Activated CD4-positive, alpha-beta T cell treated with anti-CD3 and anti-CD28 coated beads, Interleukin-10, Interleukin-2, amounts not matched to agents 100 ng/mL and 50 ng/mL, durations not matched to agents 16 hours and 8 hours (primary cell): ENCODE measurements around the gene TMEM9B.

Experiments
- DNase-seq: peaks from one replicate; pipeline ENCODE4 v3.0.0-alpha.2; 2020

The TMEM9B gene

DNA sequence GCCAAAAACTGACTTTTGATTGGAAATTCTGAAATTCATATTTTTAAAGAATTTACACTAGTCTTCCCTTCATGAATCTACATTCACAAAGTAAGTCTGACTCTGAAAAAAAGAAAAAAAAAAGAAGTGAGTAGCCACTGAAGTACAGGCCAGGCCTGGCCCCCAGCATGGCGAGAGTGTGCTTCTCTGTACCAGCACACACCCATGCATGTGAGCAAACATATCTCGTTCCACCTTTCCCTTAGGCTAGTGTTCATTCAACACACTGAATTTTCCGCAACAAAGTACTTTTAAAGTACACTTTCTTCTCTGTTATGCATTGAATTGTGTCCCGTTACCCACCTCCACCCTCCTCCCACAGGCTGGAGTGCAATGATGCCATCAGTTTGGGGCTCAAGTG lies 36.0 kb downstream of the TMEM9B start:
- DNase-seq, result no peak

DNA sequence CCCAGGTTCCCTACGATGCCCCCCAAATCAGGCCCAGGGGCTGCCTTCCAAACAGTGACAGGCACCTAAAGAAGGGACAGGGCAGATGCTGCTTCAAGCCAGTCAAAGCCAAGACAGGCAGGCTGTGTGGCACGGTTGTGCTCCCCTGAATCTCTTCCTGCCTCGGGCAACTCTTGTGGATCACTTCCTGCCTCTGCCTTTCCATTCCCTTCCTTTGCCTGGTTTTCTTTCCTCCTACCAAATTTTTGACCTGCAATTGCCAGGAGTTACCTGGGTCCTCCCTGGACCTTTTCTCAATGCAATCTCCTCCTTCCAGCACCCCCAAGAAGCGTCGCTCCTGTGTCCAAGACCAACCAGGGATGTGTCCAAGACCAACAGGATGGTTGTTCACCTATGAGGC lies 37.0 kb downstream of the TMEM9B start:
- DNase-seq, result no peak

DNA sequence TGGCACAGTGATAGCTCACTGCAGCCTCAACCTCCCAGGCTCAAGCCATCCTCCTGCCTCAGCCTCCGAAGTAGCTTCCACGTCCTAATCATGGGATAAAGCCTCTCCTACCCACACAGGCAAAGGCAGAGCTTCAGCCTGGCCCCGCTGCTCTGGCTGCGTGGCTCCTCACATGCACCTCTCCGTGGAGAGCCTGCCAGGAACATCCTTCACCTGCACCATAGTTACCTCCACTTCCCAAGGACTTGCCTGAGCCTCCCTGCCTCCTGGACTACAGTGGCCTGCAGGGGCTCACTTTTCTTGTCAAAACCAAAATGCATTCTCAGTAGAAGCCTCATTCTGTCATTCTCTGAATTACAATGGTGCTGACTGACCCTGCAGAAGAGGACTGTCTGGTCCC lies 38.0 kb downstream of the TMEM9B start:
- no peak for DNase-seq

DNA sequence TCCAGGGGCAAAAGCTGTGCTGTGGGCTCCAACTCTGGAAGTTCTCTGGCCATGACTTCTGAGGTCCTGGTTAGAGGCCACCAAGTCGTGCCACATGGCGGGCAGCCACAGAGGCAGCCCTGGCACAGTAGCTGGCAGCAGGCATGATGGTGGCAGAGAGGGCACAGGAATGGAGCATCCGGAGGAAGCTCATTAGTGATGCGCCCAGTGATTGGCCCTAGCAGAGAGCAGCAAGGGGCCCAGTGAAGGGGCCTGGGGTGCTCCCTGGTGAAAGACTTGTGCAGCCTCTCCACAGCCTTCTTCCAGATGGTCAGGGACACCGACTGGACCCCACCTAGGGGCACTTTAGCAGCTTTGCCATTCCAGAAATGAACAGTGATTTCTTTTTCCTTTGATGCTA lies 38.5 kb downstream of the TMEM9B start:
- DNase-seq, result no peak

DNA sequence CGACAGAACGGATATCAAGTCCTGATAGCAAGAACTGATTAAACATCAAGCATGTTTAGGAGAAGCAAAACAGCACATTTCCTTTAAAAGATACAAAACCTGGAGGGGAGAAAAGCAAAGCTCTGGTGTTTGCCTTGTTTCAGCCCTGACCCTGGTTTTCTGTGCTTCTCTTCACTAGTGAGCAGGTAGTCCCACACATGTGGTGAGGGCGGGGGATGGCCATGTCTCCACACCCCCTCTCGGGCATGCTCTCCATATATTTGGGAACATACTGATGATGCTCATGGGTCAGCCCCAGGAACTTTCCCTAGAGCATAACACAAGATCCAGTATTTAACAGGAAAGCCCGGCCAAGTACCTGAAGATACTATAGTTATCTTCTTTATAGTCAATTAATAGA lies 41.6 kb downstream of the TMEM9B start:
- DNase-seq, result no peak

DNA sequence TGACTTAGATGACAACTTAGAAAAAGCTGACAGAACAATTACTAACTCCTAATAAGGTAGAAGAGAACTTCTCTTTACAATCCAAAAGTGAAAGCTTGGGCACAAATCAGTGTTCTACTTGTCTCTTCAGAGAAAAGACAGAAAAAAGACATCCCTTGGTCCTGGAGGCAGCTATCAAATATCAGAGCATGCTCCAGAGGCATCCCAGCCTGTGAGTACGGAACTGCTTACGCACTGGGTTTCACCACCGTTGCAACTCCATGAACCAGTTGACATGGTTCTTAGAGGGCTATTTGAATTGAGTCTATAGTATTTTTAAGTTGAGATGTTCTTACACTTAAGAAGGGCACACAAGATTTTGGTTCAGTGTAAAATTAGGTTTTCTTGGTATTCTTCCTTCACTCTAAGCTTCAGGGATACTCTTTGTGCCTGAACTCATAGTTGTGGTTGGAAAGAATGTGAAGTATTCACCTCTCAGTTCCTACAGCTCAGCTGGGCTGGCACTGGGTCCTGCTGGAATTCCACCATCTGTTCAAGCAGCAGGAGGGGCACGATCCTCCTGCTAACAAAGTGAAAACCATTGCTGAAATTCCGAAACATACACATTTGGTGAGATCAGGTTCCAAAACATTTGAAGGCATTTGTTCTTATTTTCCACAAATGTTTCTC lies 47.0 kb downstream of the TMEM9B start:
- no peak for DNase-seq

DNA sequence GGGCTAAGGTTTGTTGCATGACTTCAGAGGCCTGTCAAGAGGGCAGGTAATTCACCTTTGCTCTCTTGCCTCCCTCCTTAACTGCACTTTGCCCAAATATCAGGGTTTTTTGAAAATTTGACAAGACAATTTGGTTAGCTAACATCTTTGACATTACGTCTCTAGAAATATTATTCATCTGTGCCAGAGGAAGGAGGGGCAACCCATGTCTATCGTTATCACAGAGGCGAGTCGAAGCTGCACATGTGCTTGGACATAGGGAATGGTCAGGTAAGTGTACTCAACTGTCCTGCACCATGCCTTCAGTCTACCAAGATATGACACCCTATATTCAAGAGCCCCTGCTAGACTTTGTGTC lies 49.6 kb downstream of the TMEM9B start:
- DNase-seq, result no peak

DNA sequence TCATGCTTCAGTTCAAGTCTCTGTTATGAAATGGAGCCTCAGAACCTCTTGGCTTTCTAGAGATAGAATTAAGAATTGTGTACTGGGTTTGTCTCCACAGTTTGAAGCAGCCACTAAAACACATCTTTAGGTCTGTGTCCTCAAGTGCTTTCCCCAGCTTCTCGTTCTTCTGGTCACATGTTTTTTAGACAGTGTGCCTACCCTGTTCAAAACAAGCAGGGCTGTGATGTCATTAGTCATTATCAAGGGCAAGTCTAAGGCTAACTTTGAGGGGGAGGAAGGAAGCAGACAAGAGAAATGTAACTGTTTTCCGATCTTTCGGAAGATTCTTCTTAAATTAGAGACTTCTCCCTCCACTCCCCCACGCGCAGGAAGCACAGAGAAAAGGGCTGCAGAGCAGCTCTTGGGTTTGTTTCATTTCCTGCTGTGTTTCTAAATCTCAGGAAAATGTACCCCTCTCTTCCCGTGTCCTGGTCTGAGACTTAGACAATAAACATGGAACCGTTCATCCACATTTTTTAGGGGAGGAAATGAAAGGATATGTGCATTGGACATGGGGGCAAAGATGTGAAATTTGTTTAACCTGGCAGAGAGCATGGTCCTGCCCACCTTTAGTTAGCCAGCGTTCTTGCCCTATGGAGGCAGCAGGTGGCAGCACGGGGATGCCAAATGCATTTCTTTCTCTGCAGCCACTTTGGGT lies 50.1 kb downstream of the TMEM9B start:
- peak; percentile 59 for DNase-seq

DNA sequence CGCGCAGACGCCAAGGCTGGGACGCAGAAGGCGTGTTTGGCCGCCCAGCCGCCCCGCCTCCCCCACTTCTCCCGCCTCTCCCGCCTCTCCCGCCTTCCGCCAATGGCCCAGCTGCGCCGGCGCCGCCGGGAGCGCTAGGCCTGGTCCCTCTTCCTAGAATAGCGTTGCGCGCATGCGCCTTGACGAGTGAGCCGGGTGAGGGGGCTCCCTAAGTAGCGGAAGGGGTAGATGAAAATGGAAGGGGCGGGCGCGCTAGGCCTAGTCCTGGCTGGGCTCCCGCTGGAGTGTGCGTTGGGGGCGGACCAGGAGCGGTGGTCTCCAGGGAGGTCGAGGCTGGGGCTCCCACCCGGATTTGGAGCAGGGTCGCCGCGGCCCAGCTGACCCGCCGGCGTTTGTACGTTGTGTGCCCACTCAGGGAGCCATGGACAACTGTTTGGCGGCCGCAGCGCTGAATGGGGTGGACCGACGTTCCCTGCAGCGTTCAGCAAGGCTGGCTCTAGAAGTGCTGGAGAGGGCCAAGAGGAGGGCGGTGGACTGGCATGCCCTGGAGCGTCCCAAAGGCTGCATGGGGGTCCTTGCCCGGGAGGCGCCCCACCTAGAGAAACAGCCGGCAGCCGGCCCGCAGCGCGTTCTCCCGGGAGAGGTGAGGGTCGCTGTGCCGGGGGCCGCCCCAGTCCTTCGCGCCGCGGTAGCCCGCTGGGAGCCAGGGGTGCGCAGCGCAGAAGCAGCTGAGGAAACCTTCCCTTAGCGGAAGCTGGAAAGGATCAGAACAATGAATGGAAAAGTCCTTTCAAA lies 53.0 kb downstream of the TMEM9B start, which contains the start of gene AKIP1:
Gene AKIP1 (plus strand): TSS at position 161 of the 795 bp plus-strand sequence. CDS start 261 bp downstream, at position 422.
- DNase-seq, result peak; percentile 95

DNA sequence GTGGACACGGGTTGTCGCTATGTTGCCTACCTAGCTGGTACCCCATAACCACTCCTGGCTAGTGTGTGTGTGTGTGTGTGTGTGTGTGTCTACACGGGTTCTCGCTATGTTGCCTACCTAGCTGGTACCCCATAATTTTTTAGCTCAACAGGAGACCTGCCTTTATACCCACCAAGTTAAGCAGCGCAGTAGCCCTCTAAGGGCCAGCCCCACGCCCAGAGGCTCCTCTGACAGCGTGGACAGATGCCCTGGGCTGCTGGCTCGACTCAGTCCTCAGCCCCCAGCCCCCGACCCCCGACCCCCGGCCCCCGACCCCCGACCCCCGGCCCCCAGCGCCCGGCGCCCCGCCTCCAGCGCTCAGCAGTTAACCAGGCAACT lies 53.6 kb downstream of the TMEM9B start:
- no peak for DNase-seq

DNA sequence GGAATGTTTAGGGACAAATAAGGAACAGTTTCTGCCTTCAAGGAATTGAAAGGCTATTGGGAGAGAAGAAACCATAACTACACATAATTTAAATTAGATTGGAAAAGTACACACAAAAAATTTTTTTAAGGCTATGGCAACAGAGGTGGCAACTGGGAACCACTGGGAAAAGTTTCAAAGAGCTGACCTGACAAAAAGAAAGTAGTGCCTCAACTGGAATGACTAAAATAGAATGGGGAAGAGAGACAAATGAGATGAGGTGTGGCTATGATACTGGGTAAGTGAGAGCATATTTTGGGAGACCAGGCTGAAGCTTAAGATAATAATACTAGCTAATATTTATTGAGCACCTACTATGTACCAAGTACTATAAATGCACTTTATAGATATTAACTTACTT lies 56.1 kb downstream of the TMEM9B start:
- DNase-seq, result no peak

DNA sequence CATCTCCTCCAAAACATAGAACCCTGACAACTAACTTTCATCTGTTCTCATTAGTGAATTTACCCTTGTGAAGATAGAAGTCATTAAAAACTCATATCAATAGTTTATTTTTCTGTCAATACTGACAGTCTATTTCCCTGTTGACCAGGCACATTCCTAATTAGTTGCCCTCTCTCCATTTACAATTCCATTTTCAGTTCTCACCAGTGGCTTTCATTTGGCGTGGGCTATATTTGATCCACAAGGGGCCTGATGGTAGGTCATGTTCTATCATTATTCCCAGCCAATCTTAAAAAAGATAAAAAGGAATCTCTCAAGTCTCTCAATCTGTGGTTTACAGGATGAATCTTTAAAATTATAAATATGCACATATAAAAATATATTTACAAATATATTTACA lies 57.1 kb downstream of the TMEM9B start:
- no peak for DNase-seq

DNA sequence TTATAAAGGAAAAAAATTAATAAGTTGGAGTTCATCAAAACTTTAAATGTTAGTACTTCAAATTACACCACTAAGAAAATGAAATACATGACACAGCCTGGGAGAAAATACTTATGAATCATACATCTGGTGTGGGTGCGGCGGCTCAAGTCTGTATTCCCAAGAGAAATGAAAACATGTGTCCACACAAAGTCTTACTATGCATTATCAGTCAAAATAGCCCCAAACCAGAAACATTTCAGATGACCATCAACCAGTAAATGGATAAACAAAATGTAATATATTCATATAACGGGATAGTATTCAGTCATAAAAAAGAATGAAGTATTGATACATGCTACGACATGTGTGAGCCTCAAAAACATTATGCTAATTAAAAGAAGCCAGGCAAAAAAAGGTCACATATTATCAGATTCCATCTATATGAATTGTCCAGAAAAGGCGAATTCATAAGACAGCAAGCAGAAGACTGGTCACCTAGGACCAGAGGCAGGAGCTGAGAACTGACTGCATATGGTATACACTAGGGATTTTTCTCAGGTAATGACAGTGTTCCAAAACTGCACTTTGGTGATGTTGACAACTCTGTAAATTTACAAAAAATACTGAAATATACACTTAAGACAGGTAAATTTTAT lies 58.6 kb downstream of the TMEM9B start:
- no peak for DNase-seq

DNA sequence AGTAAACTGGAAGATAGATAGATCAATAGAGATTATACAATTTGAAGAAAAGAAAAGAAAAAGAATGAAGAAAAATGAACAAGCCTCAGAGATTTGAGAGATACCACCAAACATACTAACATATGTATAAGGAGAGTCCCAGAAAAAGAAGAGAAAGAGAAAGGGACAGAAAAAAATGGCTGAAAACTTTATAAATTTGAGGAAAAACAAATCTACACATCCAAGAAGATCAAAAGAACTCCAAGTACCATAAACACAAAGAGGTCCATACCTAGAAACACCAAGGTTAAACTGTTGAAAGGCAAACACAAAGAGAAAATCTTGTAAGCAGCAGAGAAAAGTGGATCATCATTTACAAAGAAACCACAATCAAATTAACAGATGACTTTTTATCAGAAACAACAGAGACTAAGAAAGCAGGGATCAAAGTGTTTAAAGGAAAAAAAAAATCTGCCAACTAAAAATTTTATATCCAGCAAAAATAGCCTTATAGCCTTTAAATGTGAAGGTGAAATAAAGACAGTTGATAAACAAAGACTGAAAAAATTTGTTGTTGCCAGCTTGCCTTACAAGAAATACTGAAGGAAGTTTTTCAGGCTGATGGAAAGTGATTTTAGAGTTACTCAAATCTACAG lies 65.0 kb downstream of the TMEM9B start:
- DNase-seq, result no peak
